Ishikawa (cell line): Measurements from ENCODE around the gene POLDIP2.

Source experiments
- CEBPB ChIP-seq: IDR thresholded peaks from 2 replicates; pipeline ENCODE4 v1.6.1; 2012
- CREB1 ChIP-seq: IDR thresholded peaks from 2 replicates; pipeline ENCODE4 v1.6.1; 2012; ENCODE audit warnings: low read depth
- EGR1 ChIP-seq: IDR thresholded peaks from 2 replicates; pipeline ENCODE4 v1.6.1; 2012
- EP300 ChIP-seq: IDR thresholded peaks from 2 replicates; pipeline ENCODE4 v1.6.1; 2012; ENCODE audit warnings: borderline replicate concordance
- FOXM1 ChIP-seq: IDR thresholded peaks from 2 replicates; pipeline ENCODE4 v1.6.1; 2012; ENCODE audit warnings: low read depth, borderline replicate concordance
- NFIC ChIP-seq: IDR thresholded peaks from 2 replicates; pipeline ENCODE4 v1.6.1; 2012
- RAD21 ChIP-seq: IDR thresholded peaks from 2 replicates; pipeline ENCODE4 v1.6.1; 2012; ENCODE audit warnings: low read depth
- TAF1 ChIP-seq: IDR thresholded peaks from 2 replicates; pipeline ENCODE4 v1.6.1; 2012; ENCODE audit warnings: low read depth, mild to moderate bottlenecking
- TCF12 ChIP-seq: IDR thresholded peaks from 2 replicates; pipeline ENCODE4 v1.6.1; 2012; ENCODE audit warnings: low read depth
- TEAD4 ChIP-seq: IDR thresholded peaks from 2 replicates; pipeline ENCODE4 v1.6.1; 2012
- YY1 ChIP-seq: IDR thresholded peaks from 2 replicates; pipeline ENCODE4 v1.6.1; 2012; ENCODE audit warnings: low read depth
- ZBTB7A ChIP-seq: IDR thresholded peaks from 2 replicates; pipeline ENCODE4 v1.6.1; 2012; ENCODE audit warnings: low read depth
- TF ChIP-seq, protein P1 (sequence below): IDR thresholded peaks from 2 replicates; pipeline ENCODE4 v1.6.1; 2012
- TF ChIP-seq, protein P2 (sequence below): IDR thresholded peaks from 2 replicates; pipeline ENCODE4 v1.6.1; 2012
- TF ChIP-seq, protein P3 (sequence below): IDR thresholded peaks from 2 replicates; pipeline ENCODE4 v1.6.1; 2012; ENCODE audit warnings: low read depth, mild to moderate bottlenecking

Gene POLDIP2

DNA sequence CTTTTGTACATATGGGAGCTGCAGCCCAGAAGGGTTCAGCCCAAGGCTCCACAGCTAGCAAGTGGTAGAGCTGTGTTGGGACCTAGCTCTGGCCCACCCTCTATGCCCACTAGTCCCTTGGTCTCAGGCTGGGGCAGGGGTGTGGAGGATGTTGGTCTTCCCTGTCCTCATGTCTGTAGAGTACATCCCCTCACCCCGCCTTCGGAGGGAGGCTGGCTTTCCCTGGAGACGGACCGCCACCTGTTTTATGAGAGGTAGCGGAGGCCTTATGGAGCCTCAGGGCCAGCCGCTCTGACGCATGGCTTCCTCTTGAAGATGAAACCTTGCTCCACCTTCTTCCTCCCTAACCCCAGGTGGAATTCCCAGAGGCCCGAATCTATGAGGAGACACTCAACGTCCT, 13.3 kb downstream of the POLDIP2 start:
- TF ChIP-seq CEBPB, result no peak
- TF ChIP-seq ZBTB7A, result no peak
- TF ChIP-seq RAD21, result no peak
- TF ChIP-seq CREB1, result no peak
- TF ChIP-seq, protein P1, sequence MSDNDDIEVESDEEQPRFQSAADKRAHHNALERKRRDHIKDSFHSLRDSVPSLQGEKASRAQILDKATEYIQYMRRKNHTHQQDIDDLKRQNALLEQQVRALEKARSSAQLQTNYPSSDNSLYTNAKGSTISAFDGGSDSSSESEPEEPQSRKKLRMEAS, result no peak
- TF ChIP-seq TAF1, result no peak
- no peak for TF ChIP-seq FOXM1
- TF ChIP-seq EGR1, result no peak
- TF ChIP-seq TCF12, result no peak
- TF ChIP-seq, protein P2, sequence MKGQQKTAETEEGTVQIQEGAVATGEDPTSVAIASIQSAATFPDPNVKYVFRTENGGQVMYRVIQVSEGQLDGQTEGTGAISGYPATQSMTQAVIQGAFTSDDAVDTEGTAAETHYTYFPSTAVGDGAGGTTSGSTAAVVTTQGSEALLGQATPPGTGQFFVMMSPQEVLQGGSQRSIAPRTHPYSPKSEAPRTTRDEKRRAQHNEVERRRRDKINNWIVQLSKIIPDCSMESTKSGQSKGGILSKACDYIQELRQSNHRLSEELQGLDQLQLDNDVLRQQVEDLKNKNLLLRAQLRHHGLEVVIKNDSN, result no peak
- no peak for TF ChIP-seq YY1
- no peak for TF ChIP-seq EP300

DNA sequence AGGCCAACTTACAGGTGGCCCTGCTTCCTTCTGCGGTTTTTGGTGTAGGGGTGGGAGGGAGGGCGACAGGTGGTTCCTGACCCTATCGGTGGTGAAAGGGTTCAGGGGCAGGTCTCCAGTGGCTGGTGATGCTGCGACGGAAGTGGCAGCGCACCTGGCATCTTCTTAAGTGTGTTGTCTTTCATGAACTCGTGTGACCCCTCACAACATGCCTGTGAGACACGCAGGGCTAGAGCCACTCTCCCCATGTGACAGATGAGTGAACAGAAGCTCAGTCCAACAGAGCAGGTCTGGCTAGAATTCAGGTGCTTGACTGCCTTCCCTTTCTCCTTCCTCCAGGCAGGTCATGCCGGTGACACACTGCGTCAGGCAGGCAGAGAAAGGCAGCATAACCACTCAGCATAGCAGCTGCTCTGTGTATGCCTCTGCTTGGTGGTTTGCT, 13.8 kb downstream of the POLDIP2 start:
- TF ChIP-seq YY1, result no peak
- no peak for TF ChIP-seq CEBPB

DNA sequence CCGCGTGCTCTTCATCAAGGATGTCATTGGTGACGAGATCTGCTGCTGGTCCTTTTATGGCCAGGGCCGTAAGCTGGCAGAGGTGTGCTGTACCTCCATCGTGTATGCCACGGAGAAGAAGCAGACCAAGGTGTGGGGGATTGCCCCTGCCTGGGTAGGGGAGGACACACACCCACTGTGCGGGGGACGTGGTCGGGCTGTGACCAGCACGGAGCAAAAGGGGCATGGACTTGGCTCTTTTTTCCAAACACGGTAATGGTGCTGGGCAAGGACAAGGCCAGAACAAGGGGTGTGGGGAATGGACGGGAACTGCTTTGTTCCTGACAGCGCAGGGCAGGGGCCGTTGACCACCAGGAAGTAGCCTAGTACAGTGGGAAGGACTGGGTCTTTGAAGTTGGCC, 15.0 kb downstream of the POLDIP2 start:
- TF ChIP-seq EP300 (no peak), CEBPB (no peak)
- TF ChIP-seq, protein P3, sequence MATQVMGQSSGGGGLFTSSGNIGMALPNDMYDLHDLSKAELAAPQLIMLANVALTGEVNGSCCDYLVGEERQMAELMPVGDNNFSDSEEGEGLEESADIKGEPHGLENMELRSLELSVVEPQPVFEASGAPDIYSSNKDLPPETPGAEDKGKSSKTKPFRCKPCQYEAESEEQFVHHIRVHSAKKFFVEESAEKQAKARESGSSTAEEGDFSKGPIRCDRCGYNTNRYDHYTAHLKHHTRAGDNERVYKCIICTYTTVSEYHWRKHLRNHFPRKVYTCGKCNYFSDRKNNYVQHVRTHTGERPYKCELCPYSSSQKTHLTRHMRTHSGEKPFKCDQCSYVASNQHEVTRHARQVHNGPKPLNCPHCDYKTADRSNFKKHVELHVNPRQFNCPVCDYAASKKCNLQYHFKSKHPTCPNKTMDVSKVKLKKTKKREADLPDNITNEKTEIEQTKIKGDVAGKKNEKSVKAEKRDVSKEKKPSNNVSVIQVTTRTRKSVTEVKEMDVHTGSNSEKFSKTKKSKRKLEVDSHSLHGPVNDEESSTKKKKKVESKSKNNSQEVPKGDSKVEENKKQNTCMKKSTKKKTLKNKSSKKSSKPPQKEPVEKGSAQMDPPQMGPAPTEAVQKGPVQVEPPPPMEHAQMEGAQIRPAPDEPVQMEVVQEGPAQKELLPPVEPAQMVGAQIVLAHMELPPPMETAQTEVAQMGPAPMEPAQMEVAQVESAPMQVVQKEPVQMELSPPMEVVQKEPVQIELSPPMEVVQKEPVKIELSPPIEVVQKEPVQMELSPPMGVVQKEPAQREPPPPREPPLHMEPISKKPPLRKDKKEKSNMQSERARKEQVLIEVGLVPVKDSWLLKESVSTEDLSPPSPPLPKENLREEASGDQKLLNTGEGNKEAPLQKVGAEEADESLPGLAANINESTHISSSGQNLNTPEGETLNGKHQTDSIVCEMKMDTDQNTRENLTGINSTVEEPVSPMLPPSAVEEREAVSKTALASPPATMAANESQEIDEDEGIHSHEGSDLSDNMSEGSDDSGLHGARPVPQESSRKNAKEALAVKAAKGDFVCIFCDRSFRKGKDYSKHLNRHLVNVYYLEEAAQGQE, result no peak

DNA sequence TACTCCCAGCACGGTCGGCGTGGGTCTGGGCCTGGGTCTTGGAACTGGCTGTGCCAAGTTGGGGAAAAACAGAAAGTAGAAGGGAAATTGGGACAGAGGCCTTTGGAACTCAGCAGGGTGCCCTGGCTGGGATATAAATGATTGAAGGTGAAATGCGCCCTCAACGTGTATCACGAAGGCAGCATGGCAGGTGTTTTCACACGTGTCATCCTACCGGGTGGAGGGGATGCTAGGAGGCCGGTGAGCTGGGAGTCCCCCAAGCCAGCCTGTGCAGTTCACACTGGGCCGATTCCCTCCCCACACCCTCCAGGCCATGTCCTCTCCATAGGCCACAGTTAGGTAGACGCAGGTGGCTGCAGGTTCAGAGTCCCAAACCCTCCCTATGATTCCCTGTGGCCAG, 15.8 kb downstream of the POLDIP2 start:
- TF ChIP-seq, protein P1, result no peak
- no peak for TF ChIP-seq TEAD4
- TF ChIP-seq FOXM1, result no peak
- TF ChIP-seq CEBPB, result no peak
- TF ChIP-seq EGR1, result no peak
- no peak for TF ChIP-seq ZBTB7A
- TF ChIP-seq CREB1, result no peak

DNA sequence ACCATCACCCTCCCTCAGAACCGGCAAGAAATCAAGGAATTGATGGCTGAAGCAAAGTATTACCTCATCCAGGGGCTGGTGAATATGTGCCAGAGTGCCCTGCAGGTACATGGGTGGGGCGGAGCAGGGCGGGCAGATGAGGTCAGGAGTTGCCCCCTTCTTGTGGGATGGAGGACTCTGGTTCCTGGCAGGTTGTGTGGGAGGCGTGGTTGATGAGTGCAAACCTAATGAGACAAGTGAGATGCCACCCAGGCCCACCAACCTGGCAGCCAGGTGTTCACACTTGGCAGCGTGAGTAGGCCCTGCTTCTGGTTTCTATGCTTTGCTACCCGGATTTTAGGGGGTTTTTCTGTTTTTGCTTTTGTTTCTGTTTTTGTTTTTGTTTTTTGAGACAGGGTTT, 17.0 kb downstream of the POLDIP2 start:
- TF ChIP-seq TEAD4, result no peak

DNA sequence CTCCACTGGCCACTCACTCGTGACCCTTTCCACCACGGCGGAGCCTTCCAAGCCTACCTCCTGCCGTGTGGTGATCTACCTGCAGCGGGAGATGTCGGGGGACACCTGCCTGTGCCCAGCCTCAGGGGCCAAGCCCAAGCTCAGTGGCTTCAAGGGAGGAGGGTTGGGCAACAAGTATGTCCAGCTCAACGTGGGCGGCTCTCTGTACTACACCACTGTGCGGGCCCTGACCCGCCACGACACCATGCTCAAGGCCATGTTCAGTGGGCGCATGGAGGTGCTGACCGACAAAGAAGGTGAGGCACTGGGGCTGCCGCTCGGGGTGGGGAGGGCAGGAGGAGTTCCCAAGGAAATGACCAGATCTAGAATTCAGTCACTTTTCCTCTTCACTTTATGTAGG, 17.9 kb downstream of the POLDIP2 start:
- TF ChIP-seq TCF12 (no peak), FOXM1 (no peak), CEBPB (no peak), EP300 (no peak), NFIC (no peak), TAF1 (no peak), YY1 (no peak), ZBTB7A (no peak), TEAD4 (no peak), CREB1 (no peak), EGR1 (no peak), RAD21 (no peak)
- TF ChIP-seq, protein P1, result no peak
- TF ChIP-seq, protein P2, result no peak
- TF ChIP-seq, protein P3, result no peak

DNA sequence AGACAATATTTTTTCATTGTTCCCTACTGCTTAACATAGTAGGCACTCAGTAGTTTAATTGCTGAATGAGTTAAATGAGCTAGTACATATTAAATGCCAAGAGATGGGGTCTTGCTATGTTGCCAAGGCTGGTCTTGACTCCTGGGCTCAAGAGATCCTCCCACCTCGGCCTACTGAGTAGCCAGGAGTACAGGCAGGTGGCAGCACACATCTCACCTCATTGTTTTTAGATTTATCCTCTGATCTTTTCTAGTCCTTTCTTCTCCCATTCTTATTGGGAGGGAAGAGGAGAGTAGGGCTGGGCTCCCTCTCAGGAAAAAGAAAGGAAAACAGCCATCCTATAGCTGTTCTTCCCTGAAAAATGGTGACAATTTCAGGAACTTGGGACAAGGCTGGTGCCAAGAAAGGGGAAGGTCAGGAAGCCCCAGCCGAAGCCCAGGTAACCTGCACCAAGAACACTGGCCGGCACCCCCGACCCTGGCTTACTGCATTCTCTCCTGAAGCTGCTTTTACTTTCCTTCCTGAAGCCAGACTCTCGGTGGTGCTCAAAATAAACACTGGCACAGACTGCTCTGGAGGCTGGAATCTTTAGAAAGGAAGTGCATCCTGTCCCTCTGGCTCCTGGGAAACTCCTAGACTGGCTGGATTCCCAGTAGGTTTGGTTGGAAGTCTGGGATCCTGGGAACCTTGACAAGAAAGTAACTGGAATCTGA, 19.1 kb downstream of the POLDIP2 start:
- TF ChIP-seq TEAD4, result no peak
- TF ChIP-seq, protein P1, result no peak
- TF ChIP-seq EP300, result no peak
- no peak for TF ChIP-seq NFIC
- TF ChIP-seq CREB1, result no peak
- TF ChIP-seq, protein P3, result no peak
- no peak for TF ChIP-seq RAD21
- TF ChIP-seq TCF12, result no peak
- no peak for TF ChIP-seq TAF1
- no peak for TF ChIP-seq EGR1
- no peak for TF ChIP-seq ZBTB7A
- TF ChIP-seq YY1, result no peak
- TF ChIP-seq, protein P2, result no peak
- no peak for TF ChIP-seq FOXM1
- no peak for TF ChIP-seq CEBPB
